ENCODE data around the gene NDUFA11.

- TF ChIP-seq MEIS2 (IDR thresholded peaks at IDR 0.05; ENCODE audit: partially characterized antibody) (no peak), CTCF (IDR thresholded peaks at IDR 0.05 in 2 of 3, conservative IDR thresholded peaks at IDR 0.05 in 1 of 3; ENCODE audit: insufficient read depth in 2 of 3, low read depth in 1 of 3, low read length in 3 of 3) (no peak), ZNF282 (CRISPR knock-in tag; IDR thresholded peaks at IDR 0.05) (no peak), CHD2 (IDR thresholded peaks at IDR 0.05; ENCODE audit: low read depth, low read length) (no peak), PHB2 (IDR thresholded peaks at IDR 0.05; ENCODE audit: low read depth) (no peak), ZNF347 (CRISPR knock-in tag; IDR thresholded peaks at IDR 0.05; ENCODE audit: low read depth) (no peak), ZNF592 (IDR thresholded peaks at IDR 0.05) (no peak), CBFB (CRISPR knock-in tag; IDR thresholded peaks at IDR 0.05) (no peak), POLR2A (conservative IDR thresholded peaks at IDR 0.05) (peak; percentile 41), EZH2 (IDR thresholded peaks at IDR 0.05; ENCODE audit: borderline replicate concordance, low read depth, low read length) (no peak), ZNF354B (CRISPR knock-in tag; IDR thresholded peaks at IDR 0.05) (no peak), GABPA (tag; conservative IDR thresholded peaks at IDR 0.05; ENCODE audit: low read depth) (no peak), KAT7 (CRISPR knock-in tag; IDR thresholded peaks at IDR 0.05; ENCODE audit: borderline replicate concordance) (no peak)
These were observed 12.0 kb downstream of the NDUFA11 start for GRCh38 chr19:5891572-5891937.

Data from K562 (cell line).